Calu3 (cell line): Measurements from ENCODE around the gene NEURL1. TPM values are rescaled to one million over a fixed set of nuclear protein-coding genes. Genes with fewer than 3 reads are reported as not detected.
"Not testable (repeated sequence)": the region's sequence is repeated elsewhere in the genome, so short reads cannot be mapped to it uniquely, and the experiment has no call there.

Experiments
- BruUV-seq: library from RNA; stranded (reverse); fragments of 400-500 nt; replicated peaks from 2 replicates; lab custom pipeline; 2021; lab: Mats Ljungman, UMichigan
- CTCF ChIA-PET: fragments of 300-600 bp; sonication (Branson Sonifier 250); formaldehyde crosslinking; loops from one replicate; lab custom pipeline; 2022; ENCODE audit warnings: antibody characterized with exemption; lab: Charles Lee
- DNase-seq: peaks from one replicate; pipeline ENCODE4 v3.0.0; 2022
- H3K27ac Mint-ChIP-seq: one replicate; pipeline ENCODE4 v1.8.0; 2022; ENCODE audit warnings: mixed read lengths; ENCODE audit not compliant: unreplicated experiment
- H3K27me3 Mint-ChIP-seq: one replicate; pipeline ENCODE4 v1.8.0; 2022; ENCODE audit warnings: mixed read lengths; ENCODE audit not compliant: unreplicated experiment
- H3K36me3 Mint-ChIP-seq: one replicate; pipeline ENCODE4 v1.8.0; 2022; ENCODE audit warnings: mild to moderate bottlenecking, moderate library complexity, mixed read lengths; ENCODE audit not compliant: insufficient read depth, unreplicated experiment
- H3K4me1 Mint-ChIP-seq: one replicate; pipeline ENCODE4 v1.8.0; 2022; ENCODE audit warnings: mild to moderate bottlenecking, low read depth, mixed read lengths; ENCODE audit not compliant: unreplicated experiment
- H3K4me3 Mint-ChIP-seq: one replicate; pipeline ENCODE4 v1.8.0; 2022; ENCODE audit warnings: mild to moderate bottlenecking, low read depth, moderate library complexity, mixed read lengths; ENCODE audit not compliant: unreplicated experiment
- H3K9me3 Mint-ChIP-seq: one replicate; pipeline ENCODE4 v1.8.0; 2022; ENCODE audit warnings: low read depth, mixed read lengths; ENCODE audit not compliant: unreplicated experiment
- CTCF ChIP-seq: fragments of 200-600 bp; IDR thresholded peaks from one replicate; pipeline ENCODE4 v1.8.0; 2022; ENCODE audit warnings: antibody characterized with exemption; ENCODE audit not compliant: unreplicated experiment
- intact Hi-C: fragments of 100-400 bp; cut with micrococcal nuclease; formaldehyde crosslinking; loops from one replicate; pipeline ENCODE4 v1.10.0; 2022; ENCODE audit not compliant: unreplicated experiment
- total RNA-seq: library from RNA; stranded (reverse); gene quantifications from 2 replicates; pipeline ENCODE4 v1.2.3, GENCODE V29; 2022

NEURL1 gene
- total RNA-seq, 1 experiment from 2014 or later: not detected

GRCh38 chr10:103603382-103603781 lies 109.9 kb downstream of the NEURL1 start:
- Mint-ChIP-seq H3K36me3 (no peaks in the 10 kb centered on the region), H3K4me3 (no peak overlapping the region), H3K9me3 (no peaks in the 10 kb centered on the region), H3K4me1 (peaks cover 9% of the 10 kb centered on the region), H3K27me3 (no peaks in the 10 kb centered on the region), H3K27ac (no peak overlapping the region)
- CTCF ChIA-PET: no interaction called here
- no peak for TF ChIP-seq CTCF
- BruUV-seq: no TSS peak
- DNase-seq: no peak
- intact Hi-C loops: no loop called here

GRCh38 chr10:103605359-103606096 lies 112.0 kb downstream of the NEURL1 start:
- intact Hi-C loops: no loop called here
- H3K4me1 Mint-ChIP-seq: no peaks in the 10 kb centered on the region
- peak; percentile 28 for DNase-seq
- no peaks in the 10 kb centered on the region for H3K36me3 Mint-ChIP-seq
- no peaks in the 10 kb centered on the region for H3K27me3 Mint-ChIP-seq
- TF ChIP-seq CTCF: peak; percentile 56
- no peaks in the 10 kb centered on the region for H3K9me3 Mint-ChIP-seq
- BruUV-seq: no TSS peak
- no peak overlapping the region for H3K27ac Mint-ChIP-seq
- no peak overlapping the region for H3K4me3 Mint-ChIP-seq
- CTCF ChIA-PET: no interaction called here

- BruUV-seq, DNase-seq, H3K27ac Mint-ChIP-seq, H3K4me1 Mint-ChIP-seq, H3K27me3 Mint-ChIP-seq, H3K36me3 Mint-ChIP-seq, H3K4me3 Mint-ChIP-seq, intact Hi-C loops, H3K9me3 Mint-ChIP-seq: not testable (repeated sequence)
- CTCF ChIA-PET: interaction anchor here (0.7 kb wide), 1 partner anchor 80 kb away, joined by 6 read pairs; no protein-coding TSS in a partner anchor
These were observed 112.6 kb downstream of the NEURL1 start for GRCh38 chr10:103606097-103606438.

- H3K36me3 Mint-ChIP-seq, H3K4me3 Mint-ChIP-seq, H3K27ac Mint-ChIP-seq, intact Hi-C loops, DNase-seq, H3K27me3 Mint-ChIP-seq, BruUV-seq, H3K4me1 Mint-ChIP-seq, H3K9me3 Mint-ChIP-seq, CTCF ChIA-PET: not testable (repeated sequence)
These were observed 113.5 kb downstream of the NEURL1 start for GRCh38 chr10:103607051-103607450.

- DNase-seq, CTCF ChIA-PET, H3K27ac Mint-ChIP-seq: not testable (repeated sequence)
These were observed 114.6 kb downstream of the NEURL1 start for GRCh38 chr10:103608056-103608455.

More at GRCh38 chr10:103608056-103608455, 114.6 kb downstream of the NEURL1 start:
- H3K4me1 Mint-ChIP-seq, H3K36me3 Mint-ChIP-seq, H3K9me3 Mint-ChIP-seq, intact Hi-C loops, H3K27me3 Mint-ChIP-seq, BruUV-seq, H3K4me3 Mint-ChIP-seq: not testable (repeated sequence)
